HG03520 (cell line): Measurements from ENCODE around the gene DESI2.

Experiments used
- ATAC-seq: cut with Tn5 transposase; IDR thresholded peaks from one replicate; pipeline ENCODE4 v1.9.1; 2021; ENCODE audit warnings: mild to moderate bottlenecking, moderate library complexity; ENCODE audit not compliant: unreplicated experiment

DESI2 gene

DNA sequence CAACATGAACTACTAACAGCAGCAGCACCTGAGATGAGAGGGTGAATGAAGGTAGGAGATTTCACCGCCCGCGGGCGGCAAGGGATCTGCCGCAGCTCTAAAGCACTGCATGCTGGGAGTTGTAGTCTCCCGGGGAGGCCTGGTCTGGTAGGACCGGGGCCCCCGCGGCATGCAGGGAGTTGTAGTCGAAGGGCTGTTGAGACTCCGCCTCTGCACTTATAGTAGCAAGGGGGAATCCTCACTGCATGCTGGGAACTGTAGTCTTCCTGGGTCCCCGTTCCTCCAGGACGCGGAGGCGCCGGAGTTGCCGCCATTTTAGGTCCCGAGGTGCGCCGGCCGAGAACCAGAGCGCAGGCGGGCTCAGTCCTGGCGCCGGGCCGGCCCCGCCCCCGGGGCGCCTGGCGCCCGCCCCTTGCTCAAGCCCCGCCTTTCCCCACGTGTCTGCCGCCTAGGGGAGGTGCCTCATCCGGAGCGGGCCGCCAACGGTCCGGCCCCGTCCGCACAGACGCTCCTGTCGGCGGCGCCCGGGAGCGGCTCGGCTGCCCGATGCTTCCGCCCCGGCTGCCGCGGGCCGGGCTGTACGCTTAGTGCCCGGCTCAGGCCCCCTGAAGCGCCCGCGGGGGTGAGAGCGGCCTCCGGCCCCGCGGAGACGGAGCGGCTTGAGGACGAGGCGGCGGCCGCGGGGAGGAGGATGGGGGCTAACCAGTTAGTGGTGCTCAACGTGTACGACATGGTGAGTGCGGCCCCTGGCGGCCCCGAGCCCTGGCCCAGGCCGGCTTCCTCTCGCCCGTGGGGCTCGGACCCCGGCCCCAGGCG, at the start of gene DESI2:
Gene DESI2, plus strand, starts transcription at position 504 of the 816 bp plus-strand sequence. Its CDS starts 188 bp downstream, at position 692.
- peak; percentile 95 for ATAC-seq

DNA sequence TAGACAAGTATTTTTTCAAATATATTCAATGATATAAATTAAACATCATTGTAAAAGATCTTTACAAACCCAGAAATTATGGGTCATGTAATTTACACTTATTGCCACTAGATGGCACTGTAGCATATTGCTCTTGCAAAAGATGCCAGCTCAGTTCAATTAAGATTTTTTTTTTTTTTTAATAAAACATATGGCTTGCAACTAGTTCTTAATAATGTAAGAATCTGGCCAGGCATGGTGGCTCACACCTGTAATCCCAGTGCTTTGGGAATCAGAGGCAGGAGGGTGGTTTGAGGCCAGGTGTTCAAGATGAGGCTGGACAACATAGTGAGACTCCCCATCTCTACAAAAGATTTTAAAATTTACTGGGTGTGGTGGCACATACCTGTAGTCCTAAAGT, 49.4 kb upstream of the DESI2 start:
- ATAC-seq = no peak

DNA sequence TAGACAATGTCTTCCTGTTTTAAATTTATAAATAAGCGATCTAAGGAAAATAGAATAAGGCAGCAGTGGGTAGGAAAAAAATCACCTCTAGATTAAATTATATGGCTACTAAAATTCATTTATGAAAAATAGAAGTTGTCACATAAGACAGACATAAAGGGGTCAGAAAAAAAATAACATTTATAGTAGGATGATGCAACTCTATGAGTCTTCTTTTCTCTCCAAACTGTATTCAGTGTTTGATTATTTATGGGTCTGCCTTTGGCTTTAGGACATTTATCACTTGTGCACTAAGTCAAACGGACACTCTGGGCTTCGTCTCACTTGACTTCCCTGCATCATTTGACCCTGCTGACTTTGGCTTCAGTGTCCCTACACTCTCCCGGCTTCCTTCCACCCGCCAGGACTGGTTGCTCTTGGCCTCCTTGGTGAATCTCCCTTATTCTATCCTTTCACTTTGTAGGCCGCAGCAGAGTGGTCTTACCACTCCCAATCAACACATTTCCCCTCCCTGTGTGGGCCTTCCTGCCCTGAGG, 47.0 kb upstream of the DESI2 start:
- ATAC-seq = no peak

DNA sequence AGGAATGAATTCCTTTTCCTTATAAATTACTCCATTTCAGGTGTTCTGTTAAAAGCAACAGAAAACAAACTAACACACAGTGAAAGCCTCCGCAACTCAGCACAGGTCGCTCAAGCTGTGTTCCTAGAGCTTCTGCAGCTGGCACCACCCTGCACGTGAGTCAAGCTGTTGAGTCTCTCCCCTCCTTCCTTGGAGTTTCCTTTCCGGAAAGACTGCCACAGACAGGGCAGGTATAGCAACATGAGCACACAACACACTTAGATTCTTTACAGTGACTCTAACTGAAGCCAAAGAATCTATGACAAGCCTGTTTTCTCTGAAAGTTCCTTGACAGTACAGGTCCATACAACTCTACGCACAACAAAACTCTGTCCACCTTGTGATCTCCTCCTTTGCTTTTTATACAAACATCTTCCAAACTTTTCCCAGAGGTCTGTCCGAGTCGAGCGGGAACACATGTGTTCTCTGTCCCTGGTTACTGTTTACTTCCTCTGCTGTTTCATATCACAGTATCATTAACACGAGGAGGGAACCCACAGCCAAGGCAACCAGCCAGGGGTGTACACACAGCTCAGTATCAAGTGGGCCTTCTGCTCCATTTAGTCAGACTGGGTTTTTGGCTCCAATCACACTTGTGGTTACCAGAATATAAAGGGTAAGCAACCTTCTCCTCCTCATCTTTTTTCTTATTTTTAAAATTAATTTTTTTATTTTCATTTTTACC, 38.7 kb upstream of the DESI2 start:
- ATAC-seq = no peak

DNA sequence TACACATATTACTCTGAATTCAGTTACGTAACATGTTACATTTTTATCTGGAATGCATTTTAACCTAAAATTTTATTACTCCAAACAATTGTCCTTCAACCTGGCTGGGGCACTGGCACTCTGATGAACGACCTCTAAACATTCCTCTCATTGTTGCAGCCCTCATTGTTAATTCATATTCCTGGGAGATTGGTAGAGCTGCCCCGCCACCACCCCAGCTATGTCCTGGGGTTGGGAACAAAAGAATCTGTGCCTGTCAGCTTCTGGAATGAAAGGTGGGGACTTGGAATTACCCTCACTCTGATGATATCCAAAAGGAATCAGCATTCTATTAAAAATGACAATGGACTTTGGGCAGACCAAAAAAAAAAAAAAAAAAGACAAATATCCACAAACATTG, 38.0 kb upstream of the DESI2 start:
- no peak for ATAC-seq

DNA sequence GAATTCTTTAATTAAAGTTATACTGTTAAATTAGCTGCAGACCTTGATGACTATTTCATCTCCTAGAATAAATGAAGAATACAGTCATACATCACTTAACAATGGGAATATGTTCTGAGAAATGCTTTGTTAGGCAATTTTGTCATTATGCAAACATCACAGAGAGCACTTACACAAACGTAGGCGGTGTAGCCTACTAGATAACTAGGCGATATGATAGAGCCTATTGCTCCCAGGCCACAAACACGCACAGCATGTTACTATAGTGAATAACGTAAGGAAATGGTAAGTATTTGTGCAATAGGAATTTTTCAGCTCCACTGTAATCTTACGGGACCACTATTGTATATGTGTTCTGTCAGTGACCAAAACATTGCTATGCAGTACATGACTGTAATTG, 37.6 kb upstream of the DESI2 start:
- ATAC-seq = no peak

DNA sequence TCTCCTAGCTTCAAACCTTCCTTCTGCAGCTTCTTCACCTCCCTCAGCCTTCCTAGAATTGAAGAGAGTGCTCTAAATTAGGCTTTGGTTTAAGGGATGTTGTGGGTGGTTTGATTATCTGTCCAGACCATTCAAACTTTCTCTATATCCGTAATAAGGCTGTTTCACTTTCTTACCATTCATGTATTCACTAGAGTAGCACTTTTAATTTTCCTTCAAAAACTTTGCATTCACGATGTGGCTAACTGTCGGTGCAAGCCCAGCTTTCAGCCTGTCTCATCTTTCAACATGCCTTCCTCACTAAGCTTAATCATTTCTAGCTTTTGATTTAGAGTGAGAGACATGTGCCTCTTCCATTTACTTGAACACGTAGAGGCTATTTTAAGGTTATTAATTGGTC, 26.2 kb upstream of the DESI2 start:
- no peak for ATAC-seq

DNA sequence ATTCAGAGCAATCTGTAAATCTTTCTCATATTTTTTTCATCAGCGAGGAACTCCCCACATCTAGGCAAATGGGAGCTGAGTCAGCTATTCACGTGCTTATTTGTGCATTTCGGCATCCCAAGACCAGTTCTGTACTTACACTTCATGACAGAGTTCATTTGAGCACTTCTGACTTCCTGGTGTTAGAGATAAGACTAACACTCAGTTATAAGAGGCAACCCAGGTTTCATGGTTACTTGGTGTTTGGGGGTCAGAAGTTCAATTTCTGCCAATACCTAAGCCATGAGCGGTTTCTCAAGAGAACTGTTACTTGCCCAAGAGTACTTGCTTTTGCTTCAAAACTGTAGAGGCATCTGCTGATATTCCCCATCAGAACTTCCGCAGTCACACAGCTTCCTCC, 24.1 kb upstream of the DESI2 start:
- no peak for ATAC-seq

DNA sequence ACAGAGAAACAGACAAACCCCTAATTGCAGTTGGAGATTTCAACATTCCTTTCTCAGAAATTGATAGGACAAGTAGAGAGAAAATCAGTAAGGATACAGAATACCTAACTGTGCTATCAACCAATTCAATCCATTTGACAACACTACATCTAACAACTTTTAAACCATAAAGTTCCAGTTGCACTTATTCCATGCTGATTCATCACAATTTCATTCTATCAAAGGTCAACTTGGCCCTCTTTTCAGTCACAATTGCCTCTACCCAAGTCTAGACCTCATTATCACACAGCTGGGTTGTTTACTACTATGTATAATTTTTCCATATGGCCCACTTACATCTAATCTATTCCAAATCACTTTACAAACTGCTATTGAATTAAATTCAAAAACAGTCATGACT, 19.8 kb upstream of the DESI2 start:
- no peak for ATAC-seq

DNA sequence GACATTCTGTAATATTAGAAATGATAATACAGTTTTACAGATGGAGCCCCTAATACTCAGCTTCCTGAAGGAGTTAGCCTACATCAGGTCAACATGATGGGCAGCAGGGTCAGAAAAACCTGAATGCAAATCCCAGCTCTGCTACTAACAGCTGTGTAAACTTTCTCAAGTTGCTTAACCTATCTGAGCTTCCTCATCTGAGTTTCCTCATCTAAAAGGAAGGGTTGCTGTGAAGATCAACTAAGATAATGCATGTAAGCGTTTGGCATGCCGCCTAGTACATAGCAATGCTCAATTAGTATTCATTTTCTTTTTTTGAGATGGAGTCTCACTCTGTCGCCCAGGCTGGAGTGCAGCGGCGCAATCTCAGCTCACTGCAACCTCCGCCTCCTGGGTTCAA, 18.4 kb upstream of the DESI2 start:
- no peak for ATAC-seq

DNA sequence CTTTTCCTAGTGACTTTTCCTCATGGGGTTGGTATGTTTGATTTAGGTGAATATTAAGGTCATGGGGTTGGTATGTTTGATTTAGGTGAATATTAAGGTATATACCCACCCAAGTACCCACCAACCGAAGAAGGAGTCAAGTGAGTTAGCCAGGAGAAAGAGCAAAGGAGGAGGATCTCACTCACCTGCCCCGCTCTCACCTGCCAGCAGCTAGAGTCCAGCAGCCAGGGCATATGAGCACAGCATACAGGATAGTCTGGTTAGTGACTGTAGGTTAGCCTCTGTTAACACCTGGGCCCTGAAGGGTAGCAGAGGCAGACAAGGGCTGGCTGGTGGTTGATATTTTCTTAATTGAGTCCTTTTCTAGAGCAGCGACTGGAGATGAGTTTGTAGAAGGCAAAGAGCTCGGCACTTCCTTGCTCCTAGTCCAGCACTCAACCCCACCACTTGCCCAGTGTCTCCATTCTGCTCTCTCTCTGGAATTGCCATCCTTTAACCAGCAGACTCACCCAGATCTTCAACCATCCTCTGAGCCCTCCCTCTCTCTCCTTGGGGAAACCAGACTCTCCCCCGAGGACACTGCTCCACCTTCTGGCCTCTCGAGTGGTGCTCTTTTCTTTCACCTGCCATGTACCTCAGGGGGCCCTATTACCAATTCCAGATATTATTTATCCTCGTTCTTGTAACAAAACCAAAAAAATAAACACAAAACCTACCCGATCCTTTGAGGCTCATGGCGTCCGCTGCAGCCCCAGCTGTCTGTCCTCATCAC, 16.3 kb upstream of the DESI2 start:
- no peak for ATAC-seq

DNA sequence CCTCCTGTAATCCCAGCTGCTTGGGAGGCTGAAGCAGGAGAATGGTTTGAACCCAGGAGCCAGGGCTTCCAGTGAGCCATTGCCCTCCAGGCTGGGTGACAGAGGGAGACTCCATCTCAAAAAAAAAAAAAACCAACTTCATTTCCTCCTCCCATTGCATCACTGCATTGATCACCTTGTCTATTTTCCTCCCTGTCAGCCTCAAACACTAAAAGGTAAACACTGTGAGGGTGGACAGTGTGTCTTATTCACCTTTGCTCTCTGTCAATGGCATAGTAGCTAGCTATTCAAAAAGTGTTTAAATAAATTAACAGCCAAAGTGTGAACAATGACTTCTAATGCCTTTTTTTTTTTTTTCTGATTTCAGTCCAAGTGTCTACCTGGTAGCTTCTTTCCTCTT, 13.4 kb upstream of the DESI2 start:
- no peak for ATAC-seq

DNA sequence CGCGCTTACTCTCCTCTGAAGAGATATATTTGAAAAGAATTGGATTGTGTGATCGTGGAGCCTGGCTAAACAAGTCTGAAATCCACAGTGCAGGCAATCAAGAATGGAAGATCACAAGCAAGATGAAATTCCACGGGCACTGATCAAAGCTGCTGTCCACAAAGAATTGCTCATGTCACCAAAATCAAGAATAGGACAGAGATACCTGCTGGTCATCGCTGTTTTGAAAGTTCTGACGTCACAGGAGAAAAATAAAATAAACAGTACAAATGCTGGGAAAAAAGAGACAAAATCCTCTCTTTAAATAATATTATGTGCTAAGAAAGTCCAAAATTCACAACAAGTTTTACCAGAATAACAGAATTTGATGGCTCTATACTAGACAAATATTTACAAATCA, 12.0 kb upstream of the DESI2 start:
- no peak for ATAC-seq

DNA sequence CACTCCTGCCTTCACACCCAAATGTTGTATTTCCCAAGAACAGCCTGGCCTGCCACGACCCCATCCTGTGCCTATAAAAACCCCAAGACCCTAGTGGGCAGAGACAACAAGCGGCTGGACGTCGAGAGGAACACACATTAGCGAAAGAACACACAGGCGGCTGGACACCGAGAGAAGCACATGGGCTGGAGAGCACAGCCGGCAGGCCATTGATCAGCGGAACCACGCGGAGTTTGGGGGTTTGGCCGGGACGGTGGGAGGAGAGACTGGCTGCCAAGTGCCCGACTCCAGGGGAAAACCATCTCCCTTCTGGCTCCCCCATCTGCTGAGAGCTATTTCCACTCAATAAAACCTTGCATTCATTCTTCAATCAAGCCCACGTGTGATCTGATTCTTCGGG, 10.4 kb upstream of the DESI2 start:
- no peak for ATAC-seq

DNA sequence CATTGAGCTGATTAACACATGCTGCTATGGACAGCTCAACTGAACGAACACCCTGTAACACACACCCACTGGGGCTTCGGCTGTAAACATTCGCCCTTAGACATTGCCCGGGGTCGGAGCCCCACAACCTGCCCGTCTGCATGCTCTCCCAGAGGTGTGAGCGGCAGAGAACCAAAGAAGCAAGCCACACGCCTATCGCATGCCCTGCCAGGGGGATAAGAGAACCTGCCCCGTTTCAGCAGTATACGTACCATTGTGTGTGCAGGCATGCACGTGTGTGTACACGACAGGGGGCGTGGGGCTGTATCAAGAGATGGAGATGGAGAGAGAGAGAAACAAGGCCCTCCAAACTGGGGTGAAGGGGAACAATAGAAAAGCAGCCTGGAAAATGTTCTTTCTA, 9.9 kb upstream of the DESI2 start:
- no peak for ATAC-seq

DNA sequence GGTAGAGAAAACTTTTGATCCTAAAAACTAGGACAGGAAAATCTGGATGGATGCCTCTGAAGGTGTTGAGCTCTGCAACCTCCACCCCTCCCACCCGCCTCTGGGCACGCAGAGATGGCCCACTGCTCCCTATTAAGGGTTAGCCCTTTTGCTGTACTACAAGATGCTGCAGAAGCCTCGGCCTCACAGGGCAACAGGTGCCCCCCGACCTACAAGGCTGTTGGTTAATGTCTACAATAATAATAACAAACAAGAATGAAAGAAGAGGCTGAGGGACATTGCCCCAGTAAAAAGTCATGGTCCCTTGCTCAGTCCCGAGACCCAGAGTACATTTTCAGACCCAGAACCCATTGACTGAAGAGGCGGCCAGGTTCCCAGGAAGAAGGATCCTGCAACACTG, 7.5 kb upstream of the DESI2 start:
- ATAC-seq = no peak

DNA sequence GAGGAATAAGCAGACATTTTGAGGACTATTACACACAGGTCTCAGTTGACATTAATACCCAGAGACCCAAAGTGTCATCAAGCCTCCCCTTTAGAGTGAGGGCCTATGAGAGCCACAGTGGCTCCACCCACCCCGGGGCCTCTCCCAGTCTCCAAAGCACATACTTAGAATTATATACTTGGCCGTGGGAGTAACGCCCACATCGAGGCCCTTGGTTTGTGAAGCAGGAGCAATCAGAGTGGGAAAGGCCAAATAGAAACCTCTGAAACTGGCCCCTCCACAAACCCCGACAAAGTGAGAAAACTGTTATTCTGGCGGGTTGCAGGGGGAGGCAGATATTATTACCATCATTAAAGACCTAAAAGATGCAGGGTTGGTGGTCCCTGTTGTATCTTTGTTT, 7.0 kb upstream of the DESI2 start:
- ATAC-seq = no peak

DNA sequence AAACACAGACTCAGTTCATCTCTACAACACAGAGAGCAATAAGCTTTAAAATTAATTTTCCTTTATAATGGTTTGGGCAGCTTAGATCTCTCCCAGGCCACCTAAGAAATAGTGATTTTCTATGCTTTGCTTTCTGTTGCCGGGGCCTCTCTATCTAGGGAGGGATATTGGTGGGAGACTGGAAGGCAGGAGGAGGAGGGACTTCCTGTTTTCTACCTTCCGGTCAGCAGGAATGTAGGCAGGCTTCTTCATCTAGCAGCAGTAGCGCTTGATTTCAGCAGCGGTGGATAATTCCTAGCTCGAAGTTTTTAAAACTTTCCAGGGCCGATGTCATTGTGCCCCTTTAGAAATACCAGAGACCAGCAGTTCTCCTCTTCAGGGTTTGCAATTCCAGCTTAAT, 5.1 kb upstream of the DESI2 start:
- ATAC-seq = no peak

DNA sequence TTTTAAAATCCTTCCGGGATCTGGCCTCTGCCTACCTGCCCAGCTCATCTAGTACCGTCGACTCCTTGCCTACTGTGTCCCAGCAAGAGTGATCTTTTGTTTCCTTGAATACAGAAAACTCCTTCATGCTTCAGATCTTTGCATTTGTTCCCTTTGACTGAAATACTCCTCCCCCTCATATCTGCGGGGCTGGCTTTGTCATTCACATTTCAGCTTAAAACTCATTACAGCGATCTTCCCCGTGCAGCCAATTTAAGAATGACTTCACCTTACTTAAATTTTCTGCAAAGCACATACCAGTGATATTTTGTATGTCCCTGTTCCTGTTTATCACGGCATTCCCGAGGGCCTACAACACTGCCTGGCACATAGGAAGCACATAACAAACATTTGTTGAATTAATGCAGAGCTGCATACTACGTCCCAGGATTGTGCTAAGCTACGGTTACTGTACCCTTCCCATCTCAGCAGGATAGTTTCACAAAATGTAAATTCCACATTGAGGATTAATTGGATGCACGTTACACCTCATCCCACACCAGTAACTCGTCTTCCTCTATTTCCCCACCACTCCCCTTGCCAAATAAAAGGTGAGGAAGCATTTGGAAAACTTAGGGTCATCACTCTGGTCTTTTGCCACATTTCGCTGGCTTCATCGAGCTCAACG, 837 bp upstream of the DESI2 start:
- ATAC-seq = no peak

DNA sequence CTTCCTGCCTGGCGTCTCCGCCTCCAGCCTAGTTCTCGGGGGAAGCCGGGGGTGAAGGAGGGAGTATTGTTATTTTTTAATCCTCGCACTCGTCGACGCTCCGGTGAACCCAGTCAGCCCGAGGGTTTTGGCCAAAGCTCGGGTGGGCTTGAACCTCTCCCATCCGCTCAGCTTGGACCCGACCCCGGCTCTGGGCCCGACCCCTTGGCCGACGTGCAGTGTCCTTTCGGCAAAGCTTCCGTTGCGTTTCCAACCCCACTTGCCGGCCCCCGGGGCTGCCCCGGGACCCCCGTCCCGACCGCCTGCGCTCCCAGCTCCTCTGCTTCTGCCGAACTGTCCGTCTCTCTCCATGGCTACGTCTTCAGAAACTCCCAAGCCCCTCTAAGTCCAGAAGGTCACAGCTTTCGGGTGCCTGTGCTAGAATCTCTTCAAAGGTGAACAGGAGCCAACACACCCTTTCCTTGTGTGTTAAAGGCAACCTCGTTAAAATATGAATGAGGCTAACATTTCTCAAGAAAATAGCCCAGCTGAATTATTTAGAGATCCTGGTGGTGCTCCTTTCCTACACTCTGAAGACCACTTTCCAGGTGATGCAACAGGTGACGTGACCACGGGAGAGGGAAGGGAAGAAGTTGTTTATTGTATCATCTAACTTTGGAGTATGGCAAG, 647 bp downstream of the DESI2 start:
- ATAC-seq = no peak
